ENCODE results near the gene CAMK1D.

DNA sequence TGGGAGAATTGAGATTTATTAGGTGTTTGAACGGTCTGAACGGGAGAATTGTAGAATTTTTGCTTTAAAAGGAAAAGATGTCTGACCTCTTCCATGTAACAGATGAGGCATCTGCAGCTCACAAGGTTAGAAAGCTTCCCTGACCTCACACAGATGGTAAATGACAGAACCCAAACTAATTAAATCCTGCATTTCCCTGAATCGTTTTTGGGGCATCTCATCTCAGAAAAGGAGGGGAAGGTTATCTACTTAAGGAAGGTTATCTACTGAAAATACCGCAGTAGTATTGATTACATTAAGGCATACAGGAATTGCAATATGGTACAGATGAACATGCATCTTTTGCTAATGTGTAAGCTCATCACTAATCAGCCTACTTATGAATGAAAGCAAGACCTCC is 373.9 kb downstream of the CAMK1D start:
- TF ChIP-seq, protein P1, sequence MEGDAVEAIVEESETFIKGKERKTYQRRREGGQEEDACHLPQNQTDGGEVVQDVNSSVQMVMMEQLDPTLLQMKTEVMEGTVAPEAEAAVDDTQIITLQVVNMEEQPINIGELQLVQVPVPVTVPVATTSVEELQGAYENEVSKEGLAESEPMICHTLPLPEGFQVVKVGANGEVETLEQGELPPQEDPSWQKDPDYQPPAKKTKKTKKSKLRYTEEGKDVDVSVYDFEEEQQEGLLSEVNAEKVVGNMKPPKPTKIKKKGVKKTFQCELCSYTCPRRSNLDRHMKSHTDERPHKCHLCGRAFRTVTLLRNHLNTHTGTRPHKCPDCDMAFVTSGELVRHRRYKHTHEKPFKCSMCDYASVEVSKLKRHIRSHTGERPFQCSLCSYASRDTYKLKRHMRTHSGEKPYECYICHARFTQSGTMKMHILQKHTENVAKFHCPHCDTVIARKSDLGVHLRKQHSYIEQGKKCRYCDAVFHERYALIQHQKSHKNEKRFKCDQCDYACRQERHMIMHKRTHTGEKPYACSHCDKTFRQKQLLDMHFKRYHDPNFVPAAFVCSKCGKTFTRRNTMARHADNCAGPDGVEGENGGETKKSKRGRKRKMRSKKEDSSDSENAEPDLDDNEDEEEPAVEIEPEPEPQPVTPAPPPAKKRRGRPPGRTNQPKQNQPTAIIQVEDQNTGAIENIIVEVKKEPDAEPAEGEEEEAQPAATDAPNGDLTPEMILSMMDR (IDR thresholded peaks at IDR 0.05) = no peak
- TF ChIP-seq POLR2AphosphoS5 (IDR thresholded peaks at IDR 0.05; ENCODE audit: insufficient read depth in 1 of 2, low read depth in 1 of 2) = no peak
